ENCODE results near the gene PRPF19.

- TF ChIP-seq CTCF (conservative IDR thresholded peaks at IDR 0.05; ENCODE audit: low read length) (no peak), EZH2phosphoT487 (IDR thresholded peaks at IDR 0.05; ENCODE audit: borderline replicate concordance) (no peak)
Measured at GRCh38 chr11:60938500-60938899, 32.1 kb upstream of the PRPF19 start.
